Measurements from ENCODE around the gene MARVELD3. TPM values are rescaled to one million over a fixed set of nuclear protein-coding genes. Genes with fewer than 3 reads are reported as not detected.

MARVELD3 gene
- total RNA-seq, 1 experiment from 2014 or later = 27.0 TPM

DNA sequence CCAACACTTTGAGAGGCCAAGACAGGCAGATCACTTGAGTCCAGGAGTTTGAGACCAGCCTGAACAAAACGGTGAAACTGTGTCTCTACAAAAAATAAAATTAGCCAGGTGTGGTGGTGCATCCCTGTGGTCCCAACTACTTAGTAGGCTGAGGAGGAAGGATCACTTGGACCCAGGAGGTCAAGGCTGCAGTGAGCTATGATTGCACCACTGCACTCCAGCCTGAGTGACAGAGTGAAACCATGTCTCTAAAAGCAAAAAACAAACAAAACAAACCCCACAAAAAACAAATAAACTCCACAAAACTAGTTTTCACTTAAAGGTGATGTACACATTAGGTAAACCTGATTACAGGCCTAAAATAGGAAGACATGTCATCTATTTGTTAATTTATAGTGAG is 40.3 kb downstream of the MARVELD3 start:
- no peak for DNase-seq
- Histone ChIP-seq H3K18ac (ENCODE audit: insufficient read length, low read depth, low read length) (no peak overlapping the region), H3K79me2 (ENCODE audit: insufficient read depth, low read length) (no peaks in the 10 kb centered on the region), H3K4me2 (ENCODE audit: insufficient read depth, insufficient read length, low read length) (no peak overlapping the region), H3K79me1 (ENCODE audit: insufficient read depth, low read depth, low read length, poor library complexity, severe bottlenecking) (no peaks in the 10 kb centered on the region), H3K23me2 (ENCODE audit: insufficient read length, low read depth, low read length, poor library complexity, severe bottlenecking) (no peaks in the 10 kb centered on the region), H3T11ph (ENCODE audit: low read length) (no peak overlapping the region), H4K8ac (replicated peaks; ENCODE audit: insufficient read length, low read depth, low read length) (no peak overlapping the region), H2BK15ac (ENCODE audit: low read depth, low read length) (no peak overlapping the region), H3K9ac (ENCODE audit: extremely low read depth, insufficient read length, low read length) (no peak overlapping the region), H3K56ac (ENCODE audit: insufficient read length, low read depth, low read length) (no peak overlapping the region), H3K14ac (ENCODE audit: insufficient read depth, low read length) (no peak overlapping the region), H4K20me1 (ENCODE audit: control insufficient read depth, insufficient read depth, insufficient read length) (no peaks in the 10 kb centered on the region), H2BK5ac (ENCODE audit: insufficient read length, low read length) (no peak overlapping the region), H2AK5ac (ENCODE audit: insufficient read length, low read length) (no peak overlapping the region), H3K23ac (ENCODE audit: insufficient read length, low read depth, low read length) (no peak overlapping the region), H3K27me3 (ENCODE audit: insufficient read depth, low read length) (no peaks in the 10 kb centered on the region), H2BK20ac (ENCODE audit: low read depth, low read length, poor library complexity, severe bottlenecking) (no peak overlapping the region), H2BK12ac (ENCODE audit: insufficient read length, low read depth, low read length) (no peak overlapping the region), H2AFZ (ENCODE audit: low read length) (no peak overlapping the region), H4K5ac (ENCODE audit: insufficient read length, low read depth, low read length) (no peak overlapping the region), H4K91ac (ENCODE audit: insufficient read length, low read depth, low read length) (no peak overlapping the region), H3K4me1 (ENCODE audit: insufficient read depth, low read length) (no peaks in the 10 kb centered on the region), H3K27ac (ENCODE audit: insufficient read length, low read depth, low read length) (no peak overlapping the region), H3K4ac (ENCODE audit: low read depth, low read length) (no peak overlapping the region), H3K9me3 (ENCODE audit: control insufficient read depth, low read depth, low read length) (no peaks in the 10 kb centered on the region), H2BK120ac (ENCODE audit: low read depth, low read length, poor library complexity, severe bottlenecking) (no peak overlapping the region)
- H3K4me3 Mint-ChIP-seq = no peak overlapping the region
- no CpG with 5 or more reads among the region's 1 CpG for WGBS (ENCODE audit: extremely low coverage, insufficient read length, low lambda C conversion rate)
- peaks cover 15 to 83% (median 61%) of the 10 kb centered on the region in 3 experiments; a peak in 6 of 7 replicates for H3K36me3 Mint-ChIP-seq (ENCODE audit: insufficient read depth in 1 of 3, low read depth in 3 of 3)
- H3K27me3 Mint-ChIP-seq (ENCODE audit: low read depth) = no peaks in the 10 kb centered on the region
- H3K9me3 Mint-ChIP-seq = no peaks in the 10 kb centered on the region
- H3K27ac Mint-ChIP-seq = no peak overlapping the region
- TF ChIP-seq, protein P1, sequence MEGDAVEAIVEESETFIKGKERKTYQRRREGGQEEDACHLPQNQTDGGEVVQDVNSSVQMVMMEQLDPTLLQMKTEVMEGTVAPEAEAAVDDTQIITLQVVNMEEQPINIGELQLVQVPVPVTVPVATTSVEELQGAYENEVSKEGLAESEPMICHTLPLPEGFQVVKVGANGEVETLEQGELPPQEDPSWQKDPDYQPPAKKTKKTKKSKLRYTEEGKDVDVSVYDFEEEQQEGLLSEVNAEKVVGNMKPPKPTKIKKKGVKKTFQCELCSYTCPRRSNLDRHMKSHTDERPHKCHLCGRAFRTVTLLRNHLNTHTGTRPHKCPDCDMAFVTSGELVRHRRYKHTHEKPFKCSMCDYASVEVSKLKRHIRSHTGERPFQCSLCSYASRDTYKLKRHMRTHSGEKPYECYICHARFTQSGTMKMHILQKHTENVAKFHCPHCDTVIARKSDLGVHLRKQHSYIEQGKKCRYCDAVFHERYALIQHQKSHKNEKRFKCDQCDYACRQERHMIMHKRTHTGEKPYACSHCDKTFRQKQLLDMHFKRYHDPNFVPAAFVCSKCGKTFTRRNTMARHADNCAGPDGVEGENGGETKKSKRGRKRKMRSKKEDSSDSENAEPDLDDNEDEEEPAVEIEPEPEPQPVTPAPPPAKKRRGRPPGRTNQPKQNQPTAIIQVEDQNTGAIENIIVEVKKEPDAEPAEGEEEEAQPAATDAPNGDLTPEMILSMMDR (conservative IDR thresholded peaks at IDR 0.05) = no peak
- H3K4me1 Mint-ChIP-seq = no peaks in the 10 kb centered on the region

Measured in H9 (cell line).